ENCODE measurements around the gene RPS6KA4.
"Not testable (repeated sequence)": the region's sequence is repeated elsewhere in the genome, so short reads cannot be mapped to it uniquely, and the experiment has no call there.

The RPS6KA4 gene

DNA sequence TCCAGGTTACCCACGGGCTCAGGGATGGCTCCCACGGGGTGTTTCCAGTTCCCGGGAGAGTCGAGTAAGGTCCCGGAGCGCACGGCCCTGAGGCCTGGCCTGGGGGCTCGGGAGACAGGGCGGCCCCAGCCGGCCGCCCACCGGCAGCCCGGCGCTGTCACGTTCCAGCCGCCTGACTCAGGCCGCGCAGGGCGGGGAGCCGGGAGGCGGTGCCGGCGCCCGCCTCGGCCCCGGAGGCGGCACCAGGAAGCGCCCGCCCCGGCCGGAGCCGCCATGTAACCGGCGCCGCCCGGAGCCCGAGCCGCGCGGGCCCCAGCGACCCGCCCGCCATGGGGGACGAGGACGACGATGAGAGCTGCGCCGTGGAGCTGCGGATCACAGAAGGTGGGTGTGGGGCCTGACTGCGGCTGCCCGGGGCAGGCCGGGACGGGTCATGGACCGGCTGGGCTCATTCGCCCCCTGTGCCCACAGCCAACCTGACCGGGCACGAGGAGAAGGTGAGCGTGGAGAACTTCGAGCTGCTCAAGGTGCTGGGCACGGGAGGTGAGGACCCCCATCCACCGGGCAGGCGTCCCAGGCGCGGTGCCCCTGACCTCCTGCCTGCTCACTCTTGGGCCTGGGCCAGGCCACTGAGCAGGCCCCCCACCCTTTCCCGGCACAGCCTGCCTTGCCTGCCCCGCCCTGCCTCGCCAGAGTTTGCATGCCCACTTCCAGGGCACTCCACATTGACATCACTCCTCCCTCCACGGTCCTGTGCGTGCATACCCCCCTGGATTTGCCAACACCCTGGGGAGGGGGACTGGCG, at the start of gene RPS6KA4:
Gene RPS6KA4, plus strand, starts transcription at position 256 of the 805 bp plus-strand sequence. Its CDS starts 74 bp downstream, at position 330.
- no peak for FAIRE-seq

- no peak for FAIRE-seq
These were observed 46.0 kb upstream of the RPS6KA4 start for GRCh38 chr11:64312947-64313346.

DNA sequence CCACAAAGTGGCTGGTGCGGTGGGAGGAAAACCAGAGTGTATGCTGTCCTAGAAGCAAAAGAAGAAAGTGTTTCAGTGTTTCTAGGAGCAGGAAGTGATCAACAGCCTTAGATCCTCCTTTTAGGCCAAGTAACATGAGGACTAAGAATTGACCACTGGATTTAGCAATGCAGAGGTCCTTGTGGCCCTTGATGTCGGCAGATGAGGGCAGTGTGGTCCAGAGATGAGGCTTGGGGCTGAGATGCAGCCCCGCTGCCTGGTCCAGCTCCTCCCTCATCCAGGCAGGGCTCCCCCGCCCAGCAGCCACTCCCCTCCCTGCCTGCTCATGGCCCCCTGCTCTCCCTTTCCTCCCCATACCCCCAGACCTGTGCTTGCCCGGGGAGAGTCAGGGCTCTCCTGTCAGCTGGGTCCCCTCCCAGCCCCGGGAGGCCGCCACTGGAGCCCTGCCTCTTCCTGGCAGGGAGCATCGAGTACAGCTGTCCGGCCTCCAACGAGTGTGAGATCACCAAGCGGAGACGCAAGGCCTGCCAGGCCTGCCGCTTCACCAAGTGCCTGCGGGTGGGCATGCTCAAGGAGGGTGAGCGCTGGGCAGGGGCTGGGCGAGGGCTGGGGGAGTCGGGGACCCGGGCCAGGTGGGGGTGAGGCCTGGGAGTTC, 45.3 kb upstream of the RPS6KA4 start:
- no peak for FAIRE-seq

DNA sequence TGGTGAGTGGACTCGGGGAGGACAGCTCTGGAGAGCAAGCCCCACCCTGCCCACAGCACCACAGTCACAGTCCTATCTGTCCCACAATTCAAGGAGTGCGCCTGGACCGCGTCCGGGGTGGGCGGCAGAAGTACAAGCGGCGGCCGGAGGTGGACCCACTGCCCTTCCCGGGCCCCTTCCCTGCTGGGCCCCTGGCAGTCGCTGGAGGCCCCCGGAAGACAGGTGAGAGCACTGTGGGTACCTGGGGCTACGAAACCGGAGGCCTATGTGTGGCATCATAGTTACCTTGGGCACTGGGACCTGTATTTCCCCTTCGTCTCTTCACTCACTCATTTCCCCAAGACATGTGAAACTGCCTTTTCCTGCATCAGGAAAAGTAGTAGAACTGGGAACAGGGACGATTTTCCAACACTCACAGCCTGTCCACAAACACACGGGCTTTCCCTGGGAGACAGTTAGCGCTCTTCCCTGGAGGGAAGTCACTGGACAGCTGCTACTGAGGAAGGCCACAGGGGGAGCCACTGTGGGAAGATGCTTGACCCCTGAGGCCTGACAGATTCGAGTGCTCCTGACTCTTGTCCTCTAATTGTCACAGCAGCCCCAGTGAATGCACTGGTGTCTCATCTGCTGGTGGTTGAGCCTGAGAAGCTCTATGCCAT, 44.7 kb upstream of the RPS6KA4 start:
- no peak for FAIRE-seq

DNA sequence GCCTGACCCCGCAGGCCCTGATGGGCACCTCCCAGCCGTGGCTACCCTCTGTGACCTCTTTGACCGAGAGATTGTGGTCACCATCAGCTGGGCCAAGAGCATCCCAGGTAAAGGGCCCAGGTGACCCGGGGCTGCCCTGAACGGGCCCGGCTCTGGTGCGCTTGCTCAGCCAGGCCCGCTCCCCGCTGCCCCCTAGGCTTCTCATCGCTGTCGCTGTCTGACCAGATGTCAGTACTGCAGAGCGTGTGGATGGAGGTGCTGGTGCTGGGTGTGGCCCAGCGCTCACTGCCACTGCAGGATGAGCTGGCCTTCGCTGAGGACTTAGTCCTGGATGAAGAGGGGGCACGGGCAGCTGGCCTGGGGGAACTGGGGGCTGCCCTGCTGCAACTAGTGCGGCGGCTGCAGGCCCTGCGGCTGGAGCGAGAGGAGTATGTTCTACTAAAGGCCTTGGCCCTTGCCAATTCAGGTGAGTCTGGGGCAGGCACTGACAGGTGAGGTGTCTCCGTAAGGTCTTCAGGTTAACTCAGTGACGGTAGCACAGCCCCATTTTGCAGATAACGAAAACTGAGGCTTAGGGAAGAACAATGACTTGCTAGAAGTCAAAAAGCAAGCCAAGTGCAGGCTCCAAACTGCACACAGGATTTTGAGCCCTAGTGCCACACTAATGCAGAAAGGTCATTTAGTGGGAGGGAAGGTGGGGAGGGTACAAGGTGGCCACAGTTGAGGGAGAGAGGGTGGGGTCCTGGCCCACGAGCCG, 44.0 kb upstream of the RPS6KA4 start:
- no peak for FAIRE-seq

GRCh38 chr11:64315667-64316526, 43.1 kb upstream of the RPS6KA4 start:
- not testable (repeated sequence) for FAIRE-seq

GRCh38 chr11:64316672-64317324, 42.2 kb upstream of the RPS6KA4 start:
- FAIRE-seq = peak; percentile 39

GRCh38 chr11:64317325-64317960, 41.5 kb upstream of the RPS6KA4 start, which contains the start of gene TRMT112:
Gene TRMT112, minus strand, starts transcription at chr11:64317559. Its CDS starts 33 bp downstream, at chr11:64317526.
- FAIRE-seq = peak; percentile 99

- no peak for FAIRE-seq
These were observed 40.8 kb upstream of the RPS6KA4 start, which contains the start of gene PRDX5 for GRCh38 chr11:64317961-64318765. Gene PRDX5, plus strand, starts transcription at chr11:64318121. Its CDS starts 95 bp downstream, at chr11:64318216.

GRCh38 chr11:64318766-64319761, 39.9 kb upstream of the RPS6KA4 start:
- FAIRE-seq = no peak

DNA sequence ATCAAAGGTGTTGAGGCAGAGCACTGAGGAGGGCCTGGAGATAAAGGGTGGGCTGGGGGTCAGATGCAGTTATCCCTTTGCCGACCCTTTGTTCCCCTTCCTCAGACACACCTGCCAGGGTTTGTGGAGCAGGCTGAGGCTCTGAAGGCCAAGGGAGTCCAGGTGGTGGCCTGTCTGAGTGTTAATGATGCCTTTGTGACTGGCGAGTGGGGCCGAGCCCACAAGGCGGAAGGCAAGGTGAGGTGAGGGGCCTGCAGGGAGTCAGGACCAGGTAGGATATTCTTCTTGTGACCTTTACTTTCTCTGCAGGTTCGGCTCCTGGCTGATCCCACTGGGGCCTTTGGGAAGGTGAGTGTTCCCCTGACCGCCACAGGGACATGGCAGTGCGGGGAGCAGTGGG, 38.4 kb upstream of the RPS6KA4 start:
- FAIRE-seq = no peak

DNA sequence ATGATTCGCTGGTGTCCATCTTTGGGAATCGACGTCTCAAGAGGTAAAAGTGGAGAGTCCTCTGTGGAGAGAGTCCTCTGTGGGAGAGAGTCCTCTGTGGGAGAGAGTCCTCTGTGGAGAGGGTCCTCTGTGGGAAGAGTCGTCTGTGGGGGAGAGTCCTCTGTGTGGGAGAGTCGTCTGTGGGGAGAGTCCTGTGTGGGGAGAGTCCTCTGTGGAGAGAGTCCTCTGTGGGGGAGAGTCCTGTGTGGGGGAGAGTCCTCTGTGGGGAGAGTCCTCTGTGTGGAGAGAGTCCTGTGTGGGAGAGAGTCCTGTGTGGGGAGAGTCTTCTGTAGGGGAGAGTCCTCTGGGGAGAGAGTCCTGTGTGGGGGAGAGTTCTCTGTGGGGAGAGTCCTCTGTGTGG, 37.9 kb upstream of the RPS6KA4 start:
- no peak for FAIRE-seq

- FAIRE-seq = no peak
These were observed 37.4 kb upstream of the RPS6KA4 start for GRCh38 chr11:64321533-64321932.

DNA sequence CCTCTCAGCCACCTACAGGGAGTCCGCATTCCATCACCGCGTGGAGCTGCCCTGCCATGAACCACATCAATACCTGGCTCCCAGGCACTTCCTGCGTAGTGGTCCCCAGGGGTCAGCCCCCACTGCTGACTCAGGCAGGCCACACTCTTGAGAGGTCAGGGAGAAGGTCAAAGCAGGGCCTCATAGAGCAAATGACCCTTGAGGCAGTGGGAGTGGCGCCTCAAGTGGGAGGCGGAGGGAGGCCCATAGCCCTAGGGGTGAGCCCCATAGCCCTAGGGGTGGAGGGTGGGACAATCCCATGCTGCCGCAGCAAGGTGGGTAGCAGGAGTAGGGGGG, 36.1 kb upstream of the RPS6KA4 start:
- no peak for FAIRE-seq

GRCh38 chr11:64323373-64323772, 35.6 kb upstream of the RPS6KA4 start:
- FAIRE-seq = no peak

DNA sequence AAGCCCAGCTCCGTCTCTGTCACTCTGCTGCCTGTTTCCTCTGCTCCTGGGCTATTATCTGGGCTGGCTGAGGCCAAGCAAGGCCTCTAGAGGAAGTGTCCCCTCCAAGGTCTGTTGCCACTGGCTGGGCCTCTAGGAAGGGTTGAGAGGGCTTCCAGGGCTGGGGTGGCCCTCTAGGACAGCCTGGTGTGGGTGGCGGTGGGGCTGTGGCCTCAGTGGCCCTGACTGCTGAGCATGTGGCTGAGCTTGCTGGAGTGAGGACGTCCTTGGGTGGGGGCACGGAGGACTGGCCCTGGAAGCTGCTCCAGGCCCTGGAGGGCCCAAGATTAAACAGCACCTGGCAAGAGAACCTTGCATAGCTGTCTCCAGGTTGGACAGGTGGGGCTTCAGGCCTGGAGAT, 35.0 kb upstream of the RPS6KA4 start:
- FAIRE-seq = not testable (repeated sequence)

GRCh38 chr11:64324692-64325469, 34.1 kb upstream of the RPS6KA4 start:
- FAIRE-seq = no peak

GRCh38 chr11:64327375-64327774, 31.6 kb upstream of the RPS6KA4 start:
- no peak for FAIRE-seq
